Fibroblast of skin of right quadriceps (primary cell): ENCODE measurements around the gene MBNL1.

Experiments
- DNase-seq: peaks from one replicate; pipeline ENCODE4 v3.0.0-alpha.2; 2013

Gene MBNL1

DNA sequence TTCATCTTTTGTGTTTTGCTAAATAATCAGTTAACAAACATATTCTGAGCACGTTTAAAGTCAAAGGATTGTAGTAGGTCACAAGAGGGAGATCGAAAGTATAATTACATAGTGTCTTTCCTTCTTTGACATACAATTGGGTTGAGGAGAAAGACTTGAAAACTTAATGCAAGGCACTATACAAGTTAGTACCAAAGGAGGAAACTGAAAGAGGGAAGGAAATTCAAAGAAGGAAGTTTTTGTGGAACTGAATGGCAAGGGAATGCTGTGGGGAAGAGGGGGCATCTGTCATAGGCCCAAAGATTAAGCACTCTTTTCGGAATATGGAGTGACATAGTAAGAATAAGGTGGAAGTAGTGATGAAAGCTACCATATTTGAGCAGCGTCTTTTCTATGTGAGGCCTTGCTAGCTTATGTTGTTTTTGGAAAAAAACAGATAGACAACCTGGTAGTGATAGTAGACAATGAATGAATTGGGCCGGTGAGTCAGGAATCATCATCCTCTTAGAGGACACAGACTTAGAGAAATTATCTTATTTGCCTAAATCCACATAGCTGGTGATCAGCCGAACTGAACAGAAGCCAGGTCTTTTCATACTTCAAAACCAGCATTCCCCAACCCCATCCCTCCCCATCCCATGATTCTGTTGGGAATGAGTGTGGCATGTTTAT is 10.2 kb downstream of the MBNL1 start:
- DNase-seq, result no peak

DNA sequence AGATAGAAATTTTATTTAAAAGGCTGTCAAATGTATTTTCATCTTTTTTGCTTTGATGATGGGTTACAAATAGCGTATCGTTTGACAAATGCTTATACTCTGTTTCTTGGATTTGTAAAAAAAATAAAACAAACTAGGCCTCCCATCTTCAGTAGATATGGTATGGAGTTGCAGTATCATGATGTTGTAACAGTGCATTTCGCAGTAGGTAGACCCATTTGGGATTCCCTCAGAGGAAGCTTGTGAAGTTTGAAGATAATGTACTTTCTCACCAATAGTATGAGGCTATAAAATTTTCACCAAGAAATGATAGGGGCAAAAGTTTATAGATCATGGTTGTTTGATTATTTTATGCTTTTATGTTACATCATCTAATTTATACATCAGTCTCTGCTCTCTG is 10.8 kb downstream of the MBNL1 start:
- no peak for DNase-seq

DNA sequence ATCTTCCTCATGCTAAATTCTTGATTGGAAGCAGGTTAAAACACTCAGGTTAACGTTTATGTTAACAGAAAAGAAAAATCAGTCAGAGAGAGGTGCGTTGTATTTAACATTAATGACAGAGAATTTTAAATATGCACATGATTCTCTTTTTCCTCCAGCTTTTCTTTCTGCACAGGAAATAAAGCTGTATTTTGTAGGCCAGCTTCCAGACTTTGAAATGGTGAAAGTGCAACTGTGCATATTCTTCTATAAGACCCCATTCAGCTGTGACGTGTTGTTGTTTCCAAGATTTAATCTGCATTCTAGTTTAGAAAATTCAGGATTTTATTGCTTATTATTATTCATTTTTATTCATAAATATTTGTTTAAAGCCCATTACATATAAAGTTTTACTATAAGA is 11.8 kb downstream of the MBNL1 start:
- DNase-seq, result no peak

DNA sequence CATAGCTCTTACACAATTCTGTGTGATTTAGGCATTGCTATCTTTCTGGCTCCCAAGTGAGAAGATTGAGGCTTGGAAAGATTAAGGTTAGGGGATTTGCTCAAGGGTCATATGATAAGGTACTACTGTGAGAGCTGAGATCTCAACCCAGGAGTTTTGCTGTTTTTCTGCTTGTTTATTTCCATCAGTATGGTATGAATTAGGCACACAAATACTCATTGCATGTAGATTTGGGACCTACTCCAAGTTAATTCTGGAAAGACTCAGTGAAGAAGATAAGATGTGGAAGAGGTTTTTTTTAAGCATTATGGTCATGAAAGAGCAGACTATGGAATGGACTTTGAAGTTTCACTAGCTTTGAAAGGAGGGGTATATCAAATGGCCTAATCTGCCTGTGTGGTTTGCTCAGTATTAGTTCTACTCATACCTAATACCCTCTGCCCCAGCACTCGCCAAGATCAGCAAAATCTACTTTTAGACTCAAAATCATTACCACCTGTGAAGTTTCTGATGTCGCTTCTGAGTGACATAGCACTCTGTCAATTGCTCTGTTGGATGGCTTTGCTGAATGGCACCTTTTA is 12.5 kb downstream of the MBNL1 start:
- DNase-seq, result no peak

GRCh38 chr3:152282813-152283212 is 14.1 kb downstream of the MBNL1 start:
- DNase-seq, result no peak

DNA sequence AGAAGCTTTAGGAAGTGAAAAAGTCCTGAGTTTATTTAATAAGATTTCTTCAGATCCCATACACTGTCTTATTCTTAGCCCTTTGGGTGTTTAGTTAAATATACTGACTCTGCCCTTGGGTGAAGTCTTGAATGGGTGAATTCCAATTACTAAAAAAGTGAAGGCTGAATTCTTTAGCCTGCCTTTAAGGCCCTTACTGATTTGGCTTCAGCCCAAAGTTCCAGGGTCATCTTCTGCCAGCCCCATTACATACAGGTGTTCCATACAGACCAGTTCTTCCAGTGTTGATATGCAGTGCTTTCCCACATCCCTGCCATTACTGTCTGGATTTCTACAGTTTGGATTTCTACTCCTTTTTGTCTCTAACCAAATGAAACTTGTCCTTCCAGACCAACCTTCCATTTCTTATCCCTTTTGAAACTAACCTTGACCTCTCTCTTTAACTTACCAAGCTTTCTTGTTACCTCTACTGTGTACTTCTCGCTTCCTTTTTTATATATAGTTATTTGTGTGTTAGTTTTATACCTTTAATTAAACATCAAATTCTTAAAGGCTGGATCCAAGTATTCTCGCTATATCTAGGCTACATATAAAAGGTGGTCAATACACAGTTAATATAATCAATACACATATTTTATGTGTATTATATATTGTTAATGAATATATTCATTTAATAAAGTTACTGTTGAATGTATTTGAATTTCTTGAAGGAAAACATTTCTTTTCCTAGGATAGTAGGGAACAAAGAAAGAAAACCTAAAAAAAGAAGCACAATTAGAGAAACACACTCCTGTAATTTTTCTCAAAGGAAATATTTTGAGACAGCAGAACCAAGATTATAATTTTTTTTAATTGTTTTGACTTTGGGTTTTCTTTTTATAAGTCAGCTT is 15.0 kb downstream of the MBNL1 start:
- DNase-seq, result no peak

- DNase-seq, result no peak
These were observed 16.2 kb downstream of the MBNL1 start for GRCh38 chr3:152284906-152285305.

- no peak for DNase-seq
These were observed 16.8 kb downstream of the MBNL1 start for GRCh38 chr3:152285509-152285908.

GRCh38 chr3:152287898-152288576 is 19.3 kb downstream of the MBNL1 start:
- no peak for DNase-seq

DNA sequence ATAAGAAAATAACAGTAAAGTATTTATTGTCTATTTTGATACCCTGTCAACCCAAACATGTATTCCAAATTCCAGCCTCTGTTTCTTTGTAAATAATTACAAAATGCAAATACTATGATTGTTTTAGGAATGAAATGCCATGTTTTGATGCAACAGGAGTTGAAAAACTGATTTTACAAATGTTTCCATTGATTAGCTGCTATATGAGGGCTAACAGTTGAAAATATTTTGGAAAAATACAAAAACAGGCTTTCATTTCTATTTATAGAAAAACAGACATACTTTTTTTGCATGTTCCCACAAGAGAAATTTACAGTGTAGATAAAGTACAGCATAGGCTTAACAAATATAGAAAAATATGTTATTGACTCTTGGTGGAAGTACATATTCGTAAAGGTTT is 20.0 kb downstream of the MBNL1 start:
- DNase-seq, result no peak

- no peak for DNase-seq
These were observed 21.0 kb downstream of the MBNL1 start for GRCh38 chr3:152289708-152290107.

- no peak for DNase-seq
These were observed 21.6 kb downstream of the MBNL1 start for GRCh38 chr3:152290374-152290773.

DNA sequence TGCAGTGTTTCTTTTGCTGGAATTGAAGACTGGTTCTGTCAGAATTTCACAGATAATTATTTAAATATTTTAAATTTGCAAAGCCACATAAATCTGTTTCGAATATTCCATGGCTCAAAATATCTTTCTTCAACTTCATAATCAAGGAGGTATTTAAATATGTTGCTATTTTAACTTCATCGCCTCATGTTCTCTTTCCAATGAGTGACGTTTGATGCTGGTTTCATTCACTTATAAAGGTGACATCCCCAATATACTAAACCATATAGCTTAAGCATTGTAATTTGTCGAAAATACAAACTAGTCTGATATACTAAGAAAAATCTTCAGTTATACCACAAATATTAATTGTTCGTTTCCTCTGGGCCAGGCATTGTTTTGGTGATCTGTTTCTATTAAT is 22.5 kb downstream of the MBNL1 start:
- no peak for DNase-seq

GRCh38 chr3:152291649-152292066 is 22.9 kb downstream of the MBNL1 start:
- no peak for DNase-seq

GRCh38 chr3:152292366-152292765 is 23.6 kb downstream of the MBNL1 start:
- DNase-seq, result no peak

GRCh38 chr3:152293347-152294006 is 24.7 kb downstream of the MBNL1 start:
- no peak for DNase-seq

DNA sequence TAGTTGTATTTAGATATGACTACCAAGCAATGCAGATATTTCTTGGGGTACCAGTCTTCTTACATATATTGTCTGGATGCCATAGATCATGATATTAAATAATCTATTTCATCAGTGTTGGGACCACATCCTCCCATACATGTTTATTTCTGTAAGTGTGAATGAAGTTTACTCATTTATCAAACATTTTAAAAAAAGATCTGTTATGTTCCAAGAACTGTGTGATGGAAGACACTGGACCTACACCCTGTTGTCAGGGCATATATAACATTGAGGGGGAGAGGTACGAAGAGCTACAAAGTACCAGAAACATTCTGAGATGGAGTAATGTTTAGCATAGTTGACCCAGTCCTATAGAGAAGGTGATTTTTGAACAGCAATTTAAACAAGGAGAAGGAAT is 26.6 kb downstream of the MBNL1 start:
- DNase-seq, result no peak

DNA sequence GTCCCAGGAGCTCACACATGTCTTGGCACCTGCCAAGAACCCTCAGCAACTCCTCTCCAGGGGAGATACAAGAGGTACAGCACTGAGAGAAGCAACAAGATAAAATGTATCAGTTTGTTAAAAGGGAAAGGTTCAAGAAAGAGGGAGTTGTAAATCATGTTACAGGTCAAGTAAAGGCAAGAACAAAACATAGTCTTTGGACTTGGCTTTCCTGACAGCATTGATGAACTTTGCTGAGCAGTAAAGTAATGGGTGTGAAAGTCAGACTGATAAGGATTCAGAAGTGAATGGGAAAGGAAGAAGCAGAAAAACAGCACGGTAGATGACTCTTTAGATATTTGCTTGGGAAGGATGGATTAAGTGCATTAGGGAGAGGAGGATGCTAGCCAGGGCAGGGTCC is 27.1 kb downstream of the MBNL1 start:
- no peak for DNase-seq

DNA sequence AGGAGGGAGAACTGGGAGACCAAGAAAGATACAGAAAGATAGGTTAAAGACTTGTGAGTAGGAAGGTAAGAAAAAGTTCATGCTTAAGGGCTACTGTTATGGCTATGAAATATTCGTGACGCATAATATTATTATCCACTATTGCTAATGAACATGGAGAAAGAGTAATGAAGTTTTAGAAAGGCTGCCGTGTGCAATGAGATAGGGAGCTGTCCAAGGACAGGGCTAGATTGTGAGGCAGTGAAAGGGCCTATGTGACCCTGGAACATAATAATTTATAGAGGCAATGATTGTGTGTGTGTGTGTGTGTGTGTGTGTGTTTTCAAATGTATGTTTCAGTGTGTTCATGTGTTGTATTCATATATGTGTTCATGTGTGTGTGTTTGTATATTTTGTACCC is 27.7 kb downstream of the MBNL1 start:
- DNase-seq, result no peak

GRCh38 chr3:152296971-152297370 is 28.2 kb downstream of the MBNL1 start:
- no peak for DNase-seq

- peak; percentile 99 for DNase-seq
These were observed 29.9 kb downstream of the MBNL1 start for GRCh38 chr3:152298393-152299248.
